Measurements from ENCODE around the gene GNAL. TPM values are rescaled to one million over a fixed set of nuclear protein-coding genes. Genes with fewer than 3 reads are reported as not detected.

GNAL gene
- total RNA-seq, 1 experiment from 2014 or later = 0.61 TPM

DNA sequence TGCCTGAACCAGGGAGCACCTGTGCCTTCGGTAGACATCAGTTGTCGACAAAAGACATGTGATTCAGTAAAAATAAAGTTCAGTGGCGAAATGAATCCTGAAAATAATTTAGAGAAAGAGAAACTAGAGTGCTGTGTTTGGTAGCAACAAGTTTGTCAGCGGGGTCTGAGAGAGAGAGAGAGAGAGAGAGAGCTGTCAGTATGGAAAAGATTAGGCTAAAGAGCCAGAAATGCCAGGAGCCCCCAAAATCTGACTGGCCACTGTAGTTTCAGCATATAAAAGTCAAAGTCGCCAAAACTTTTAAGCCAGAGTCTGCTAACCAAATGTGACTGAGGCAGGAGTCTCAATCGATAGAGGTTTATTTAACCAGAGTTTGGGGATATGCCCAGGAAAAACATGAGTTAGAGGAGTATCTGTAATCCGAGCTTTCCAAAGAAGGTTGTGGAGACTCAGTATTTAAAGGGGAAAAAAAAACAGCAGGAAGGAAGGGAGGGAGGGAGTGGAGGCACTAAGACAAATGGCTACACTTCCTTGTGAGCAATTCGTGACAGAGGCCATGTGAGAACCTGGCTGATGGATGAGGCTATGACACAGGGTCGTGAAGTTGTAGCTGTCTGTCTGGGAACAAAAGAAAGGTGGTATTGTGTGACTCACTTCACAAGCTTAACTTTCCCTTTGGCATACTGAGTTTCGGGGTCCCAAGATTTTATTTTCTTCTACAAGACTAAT lies 20.5 kb upstream of the GNAL start:
- Mint-ChIP-seq H3K4me1 (ENCODE audit: low read depth, unreplicated experiment) (no peaks in the 10 kb centered on the region), H3K4me3 (ENCODE audit: low read depth, unreplicated experiment) (no peak overlapping the region), H3K36me3 (ENCODE audit: insufficient read depth, unreplicated experiment) (no peaks in the 10 kb centered on the region), H3K27me3 (ENCODE audit: unreplicated experiment) (peaks cover 13% of the 10 kb centered on the region), H3K9me3 (ENCODE audit: low read depth, unreplicated experiment) (no peaks in the 10 kb centered on the region), H3K27ac (ENCODE audit: unreplicated experiment) (no peak overlapping the region)
- DNase-seq = no peak
- TF ChIP-seq CTCF (IDR thresholded peaks at IDR 0.05; ENCODE audit: unreplicated experiment) = no peak
- CTCF ChIA-PET = no interaction called here
- no TSS peak for BruUV-seq (replicated peaks)
- intact Hi-C loops (cut with micrococcal nuclease; ENCODE audit: unreplicated experiment) = no loop called here

DNA sequence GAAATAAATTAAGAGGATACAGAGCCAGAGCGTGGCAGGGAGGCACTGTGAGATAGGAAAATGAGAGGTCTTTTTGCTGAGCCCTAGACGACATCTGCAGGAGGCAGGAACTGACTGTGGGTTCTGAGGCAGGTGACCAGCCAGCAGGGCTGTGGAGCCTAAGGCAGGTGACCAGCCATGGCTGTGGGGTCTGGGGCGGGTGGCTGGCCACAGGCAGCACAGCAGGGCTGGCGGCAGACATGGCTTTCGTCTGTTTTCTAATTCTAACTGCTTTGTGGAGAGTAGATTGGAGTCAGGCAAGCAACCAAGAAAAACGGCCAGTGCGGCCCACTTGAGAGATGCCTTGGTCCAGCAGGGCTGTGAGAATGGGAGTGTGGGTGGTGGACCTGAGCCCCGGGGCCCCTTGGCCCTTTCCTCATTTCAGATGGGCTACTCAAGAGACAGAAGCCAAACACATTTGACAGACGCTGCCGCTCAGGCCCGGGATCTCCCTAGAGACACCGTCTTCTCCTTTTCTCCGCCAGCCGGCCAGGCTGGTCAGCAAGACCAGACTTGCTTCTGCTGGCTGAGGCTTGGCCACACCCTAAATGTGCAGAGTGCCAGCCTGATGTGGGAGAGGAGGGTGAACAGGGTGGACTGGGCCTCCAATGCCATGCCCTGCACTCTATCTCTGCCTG lies 19.7 kb upstream of the GNAL start:
- no peaks in the 10 kb centered on the region for H3K4me1 Mint-ChIP-seq (ENCODE audit: low read depth, unreplicated experiment)
- CTCF ChIA-PET = no interaction called here
- intact Hi-C loops (cut with micrococcal nuclease; ENCODE audit: unreplicated experiment) = no loop called here
- H3K27ac Mint-ChIP-seq (ENCODE audit: unreplicated experiment) = no peak overlapping the region
- no peak for TF ChIP-seq CTCF (IDR thresholded peaks at IDR 0.05; ENCODE audit: unreplicated experiment)
- no TSS peak for BruUV-seq (replicated peaks)
- H3K27me3 Mint-ChIP-seq (ENCODE audit: unreplicated experiment) = peaks cover 21% of the 10 kb centered on the region
- H3K36me3 Mint-ChIP-seq (ENCODE audit: insufficient read depth, unreplicated experiment) = no peaks in the 10 kb centered on the region
- no peak for DNase-seq
- no peak overlapping the region for H3K4me3 Mint-ChIP-seq (ENCODE audit: low read depth, unreplicated experiment)
- H3K9me3 Mint-ChIP-seq (ENCODE audit: low read depth, unreplicated experiment) = no peaks in the 10 kb centered on the region

- no peak overlapping the region for H3K27ac Mint-ChIP-seq (ENCODE audit: unreplicated experiment)
- no peak for TF ChIP-seq CTCF (IDR thresholded peaks at IDR 0.05; ENCODE audit: unreplicated experiment)
- H3K36me3 Mint-ChIP-seq (ENCODE audit: insufficient read depth, unreplicated experiment) = no peaks in the 10 kb centered on the region
- no peak for DNase-seq
- CTCF ChIA-PET = no interaction called here
- BruUV-seq (replicated peaks) = no TSS peak
- peaks cover 26% of the 10 kb centered on the region for H3K27me3 Mint-ChIP-seq (ENCODE audit: unreplicated experiment)
- no peaks in the 10 kb centered on the region for H3K9me3 Mint-ChIP-seq (ENCODE audit: low read depth, unreplicated experiment)
- no peak overlapping the region for H3K4me3 Mint-ChIP-seq (ENCODE audit: low read depth, unreplicated experiment)
- H3K4me1 Mint-ChIP-seq (ENCODE audit: low read depth, unreplicated experiment) = no peaks in the 10 kb centered on the region
- intact Hi-C loops (cut with micrococcal nuclease; ENCODE audit: unreplicated experiment) = no loop called here
These were observed 19.2 kb upstream of the GNAL start for GRCh38 chr18:11669948-11670275.

DNA sequence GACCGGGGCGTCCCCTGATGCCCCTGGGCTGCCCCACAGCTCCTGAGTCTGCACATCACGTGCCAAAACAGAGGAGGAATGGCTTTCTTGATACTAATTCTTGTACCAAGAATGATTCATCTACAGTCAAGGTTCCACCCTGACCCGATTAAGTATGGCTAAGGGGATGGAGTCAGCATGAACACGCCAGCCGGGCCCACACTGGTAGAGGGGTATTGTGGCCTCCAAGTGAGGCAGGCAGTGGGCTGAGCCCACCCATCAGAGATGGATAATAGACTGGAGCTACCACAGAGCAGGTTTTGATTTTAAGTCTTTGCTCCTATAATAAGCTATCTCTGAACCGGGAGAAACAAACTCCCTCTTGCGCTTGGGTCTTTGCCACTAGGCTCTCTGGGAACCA lies 17.9 kb upstream of the GNAL start:
- H3K4me3 Mint-ChIP-seq (ENCODE audit: low read depth, unreplicated experiment) = no peak overlapping the region
- BruUV-seq (replicated peaks) = no TSS peak
- TF ChIP-seq CTCF (IDR thresholded peaks at IDR 0.05; ENCODE audit: unreplicated experiment) = no peak
- CTCF ChIA-PET = no interaction called here
- intact Hi-C loops (cut with micrococcal nuclease; ENCODE audit: unreplicated experiment) = no loop called here
- H3K27ac Mint-ChIP-seq (ENCODE audit: unreplicated experiment) = no peak overlapping the region
- H3K36me3 Mint-ChIP-seq (ENCODE audit: insufficient read depth, unreplicated experiment) = no peaks in the 10 kb centered on the region
- no peak for DNase-seq
- H3K4me1 Mint-ChIP-seq (ENCODE audit: low read depth, unreplicated experiment) = no peaks in the 10 kb centered on the region
- no peaks in the 10 kb centered on the region for H3K9me3 Mint-ChIP-seq (ENCODE audit: low read depth, unreplicated experiment)
- H3K27me3 Mint-ChIP-seq (ENCODE audit: unreplicated experiment) = peaks cover 38% of the 10 kb centered on the region
